Fibroblast of pulmonary artery (primary cell): ENCODE measurements around the gene SYCE1.
"Not testable (repeated sequence)": the region's sequence is repeated elsewhere in the genome, so short reads cannot be mapped to it uniquely, and the experiment has no call there.

Experiments used
- DNase-seq: peaks from one replicate; pipeline ENCODE4 v3.0.0-alpha.2; 2010; ENCODE audit warnings: low read depth
- H3K4me3 ChIP-seq: replicated peaks from 2 replicates; pipeline ENCODE4 v1.5.1; 2011; ENCODE audit warnings: low read depth, mild to moderate bottlenecking, control low read depth, low read length, moderate library complexity
- TF ChIP-seq, protein P1 (sequence below): IDR thresholded peaks from 2 replicates; pipeline ENCODE4 v1.5.1; 2011; ENCODE audit warnings: mild to moderate bottlenecking, control low read depth, low read length, inconsistent platforms; ENCODE audit errors: missing control alignments

Gene SYCE1

DNA sequence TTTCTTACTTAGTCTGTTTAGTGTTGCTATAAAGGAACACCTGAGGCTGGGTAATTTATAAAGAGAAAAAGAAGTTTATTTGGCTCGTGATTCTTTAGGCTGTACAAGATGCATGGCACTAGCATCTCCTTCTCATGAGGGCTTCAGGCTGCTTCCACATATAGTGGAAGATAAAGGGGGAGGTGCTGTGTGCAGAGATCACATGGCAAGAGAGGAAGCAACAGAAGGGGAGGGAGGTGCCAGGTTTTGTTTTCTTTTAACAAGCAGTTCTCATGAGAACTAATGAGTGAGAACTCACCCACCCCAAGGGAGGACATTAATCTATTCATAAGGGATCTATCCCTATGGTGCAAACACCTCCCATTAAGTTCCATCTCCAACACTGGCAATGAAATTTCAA is 20.9 kb downstream of the SYCE1 start:
- H3K4me3 ChIP-seq: no peak overlapping the region
- DNase-seq: no peak
- TF ChIP-seq, protein P1, sequence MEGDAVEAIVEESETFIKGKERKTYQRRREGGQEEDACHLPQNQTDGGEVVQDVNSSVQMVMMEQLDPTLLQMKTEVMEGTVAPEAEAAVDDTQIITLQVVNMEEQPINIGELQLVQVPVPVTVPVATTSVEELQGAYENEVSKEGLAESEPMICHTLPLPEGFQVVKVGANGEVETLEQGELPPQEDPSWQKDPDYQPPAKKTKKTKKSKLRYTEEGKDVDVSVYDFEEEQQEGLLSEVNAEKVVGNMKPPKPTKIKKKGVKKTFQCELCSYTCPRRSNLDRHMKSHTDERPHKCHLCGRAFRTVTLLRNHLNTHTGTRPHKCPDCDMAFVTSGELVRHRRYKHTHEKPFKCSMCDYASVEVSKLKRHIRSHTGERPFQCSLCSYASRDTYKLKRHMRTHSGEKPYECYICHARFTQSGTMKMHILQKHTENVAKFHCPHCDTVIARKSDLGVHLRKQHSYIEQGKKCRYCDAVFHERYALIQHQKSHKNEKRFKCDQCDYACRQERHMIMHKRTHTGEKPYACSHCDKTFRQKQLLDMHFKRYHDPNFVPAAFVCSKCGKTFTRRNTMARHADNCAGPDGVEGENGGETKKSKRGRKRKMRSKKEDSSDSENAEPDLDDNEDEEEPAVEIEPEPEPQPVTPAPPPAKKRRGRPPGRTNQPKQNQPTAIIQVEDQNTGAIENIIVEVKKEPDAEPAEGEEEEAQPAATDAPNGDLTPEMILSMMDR: no peak

DNA sequence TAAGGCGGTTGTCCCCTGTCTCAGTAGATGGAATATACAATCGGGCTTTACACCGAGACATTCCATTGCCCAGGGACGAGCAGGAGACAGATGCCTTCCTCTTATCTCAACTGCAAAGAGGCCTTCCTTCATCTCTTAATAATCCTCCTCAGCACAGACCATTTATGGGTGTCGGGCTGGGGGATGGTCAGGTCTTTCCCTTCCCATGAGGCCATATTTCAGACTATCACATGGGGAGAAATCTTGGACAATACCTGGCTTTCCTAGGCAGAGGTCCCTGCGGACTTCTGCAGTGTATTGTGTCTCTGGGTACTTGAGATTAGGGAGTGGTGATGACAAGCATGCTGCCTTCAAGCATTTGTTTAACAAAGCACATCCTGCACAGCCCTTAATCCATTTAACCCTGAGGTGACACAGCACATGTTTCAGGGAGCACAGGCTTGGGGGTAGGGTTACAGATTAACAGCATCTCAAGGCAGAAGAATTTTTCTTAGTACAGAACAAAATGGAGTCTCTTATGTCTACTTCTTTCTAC is 23.9 kb downstream of the SYCE1 start:
- H3K4me3 ChIP-seq, DNase-seq: not testable (repeated sequence)

DNA sequence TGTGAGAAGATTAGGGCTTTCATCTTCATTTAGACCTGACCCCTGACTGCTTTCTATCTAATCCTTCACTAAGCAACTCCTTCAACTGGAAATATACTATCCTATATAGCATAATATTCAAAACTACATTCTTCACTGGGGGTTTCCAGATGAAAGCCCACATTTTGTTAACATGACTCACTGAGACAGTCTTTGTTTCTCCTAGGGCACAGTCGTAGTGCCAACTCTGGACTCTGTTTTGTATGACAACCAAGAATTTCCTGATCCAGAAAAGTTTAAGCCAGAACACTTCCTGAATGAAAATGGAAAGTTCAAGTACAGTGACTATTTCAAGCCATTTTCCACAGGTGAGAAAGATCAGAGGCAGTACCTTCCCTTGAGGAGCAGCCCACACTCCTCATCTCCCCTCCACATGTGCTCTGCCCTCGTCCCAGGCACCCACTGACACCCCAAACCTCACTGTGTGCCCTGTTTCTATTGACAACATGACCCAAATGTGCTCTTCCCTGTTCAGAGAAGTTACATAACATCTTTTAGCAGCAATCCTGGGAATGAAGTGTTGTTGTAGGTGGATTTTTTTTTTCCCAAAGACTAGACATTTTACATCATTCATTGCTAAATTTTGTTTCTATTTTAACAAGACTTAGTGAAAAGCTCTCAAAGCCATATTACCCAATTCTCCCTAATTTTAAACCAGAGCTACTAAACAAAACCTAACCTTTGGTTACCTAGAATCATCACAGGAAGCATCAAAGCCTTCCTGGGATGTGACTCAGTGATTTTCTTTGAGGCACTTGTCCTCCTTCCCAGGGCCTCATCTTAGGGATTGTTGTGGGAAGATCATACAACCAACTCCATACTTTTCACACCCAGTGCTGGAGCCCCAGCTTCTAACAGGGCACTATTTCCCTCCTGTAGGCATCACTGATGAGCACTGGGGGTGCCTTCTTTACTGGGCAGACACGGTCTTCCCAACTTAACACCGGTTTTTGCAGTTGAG is 27.5 kb downstream of the SYCE1 start:
- no peak for DNase-seq
- no peak overlapping the region for H3K4me3 ChIP-seq
- TF ChIP-seq, protein P1: no peak

DNA sequence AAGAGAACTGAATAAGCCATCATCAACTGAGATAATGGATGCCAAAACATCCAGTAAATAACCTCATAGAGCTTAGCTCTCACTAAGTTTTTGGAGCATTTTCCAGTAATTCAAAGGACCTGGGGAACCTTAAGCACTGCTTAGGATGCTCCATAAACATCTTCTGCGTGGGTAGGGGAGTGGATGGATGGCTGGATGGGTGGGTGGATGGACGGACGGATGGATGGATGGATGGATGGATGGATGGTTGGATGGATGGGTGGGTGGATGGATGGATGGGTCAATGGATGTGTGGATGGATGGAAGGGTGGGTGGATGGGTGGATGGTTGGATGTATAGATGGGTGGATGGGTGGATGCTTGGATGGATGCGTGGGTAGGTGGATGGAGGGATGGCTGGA is 29.2 kb downstream of the SYCE1 start:
- TF ChIP-seq, protein P1: no peak
- no peak overlapping the region for H3K4me3 ChIP-seq
- DNase-seq: no peak

DNA sequence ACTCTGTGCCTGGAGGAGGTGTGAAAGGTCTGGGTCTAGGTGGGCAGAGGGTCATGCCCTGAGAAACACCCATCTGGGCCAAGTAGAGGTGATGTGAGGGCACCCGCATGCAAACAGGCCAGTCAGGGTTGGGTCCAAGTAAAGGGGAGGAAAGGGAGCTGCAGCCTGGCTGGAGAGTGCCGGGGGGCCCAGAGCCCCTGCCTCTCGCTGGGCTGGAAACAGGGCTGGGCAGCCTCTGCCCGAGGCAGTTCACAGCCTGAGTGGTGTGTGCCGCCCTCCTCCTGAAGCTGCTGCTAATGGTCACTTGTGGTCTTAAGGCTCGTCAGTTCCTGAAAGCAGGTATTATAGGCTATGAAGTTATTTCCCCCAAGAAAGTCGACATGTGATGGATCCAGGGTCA is 31.0 kb downstream of the SYCE1 start:
- H3K4me3 ChIP-seq: no peak overlapping the region
- TF ChIP-seq, protein P1: no peak
- DNase-seq: no peak

DNA sequence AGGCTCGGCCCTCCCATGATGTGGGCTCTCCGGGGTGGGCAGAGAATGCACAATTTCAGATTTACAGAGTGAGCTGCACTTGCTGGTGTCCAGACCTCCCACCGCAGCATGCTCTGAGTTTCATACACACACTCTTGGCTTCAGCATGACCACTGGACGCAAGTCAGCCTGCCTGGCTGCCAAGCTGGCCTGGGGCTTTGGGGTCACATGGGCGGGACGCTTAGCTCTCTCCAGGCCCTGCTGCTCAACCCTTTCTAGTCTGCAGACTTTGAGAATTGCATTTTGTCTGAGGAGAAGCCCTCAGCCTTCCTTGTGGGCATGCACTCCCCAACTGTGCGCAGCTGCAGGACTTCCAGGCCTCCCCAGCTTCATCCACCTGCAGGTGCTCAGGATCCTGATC is 32.5 kb downstream of the SYCE1 start:
- no peak for DNase-seq
- TF ChIP-seq, protein P1: no peak
- no peak overlapping the region for H3K4me3 ChIP-seq

DNA sequence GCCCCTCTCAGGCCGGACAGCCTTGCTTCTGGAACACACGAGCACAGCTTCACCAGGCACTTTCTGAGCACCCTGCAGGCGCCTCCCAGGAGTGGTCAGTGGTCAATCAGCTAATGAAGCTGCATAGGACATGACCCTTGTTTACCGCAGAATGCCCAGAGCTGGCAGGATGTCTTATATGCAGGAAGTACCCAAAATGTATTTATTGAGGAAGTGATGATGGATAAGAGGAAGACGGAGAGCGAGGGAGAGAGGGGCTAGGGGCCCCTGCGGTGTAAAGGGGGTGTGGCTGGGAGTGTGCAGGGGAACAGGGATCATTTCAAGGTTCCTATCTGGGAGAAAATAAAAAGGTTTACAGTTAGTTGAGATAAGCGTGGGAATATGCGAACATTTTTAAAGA is 34.9 kb downstream of the SYCE1 start:
- no peak for DNase-seq
- no peak overlapping the region for H3K4me3 ChIP-seq
- TF ChIP-seq, protein P1: no peak
